ENCODE results near the gene MCU.
"Not testable (repeated sequence)": the region's sequence is repeated elsewhere in the genome, so short reads cannot be mapped to it uniquely, and the experiment has no call there.

The MCU gene

GRCh38 chr10:72687035-72687434 lies 4.9 kb upstream of the MCU start:
- no peak for DNase-seq

GRCh38 chr10:72688208-72688651 lies 3.7 kb upstream of the MCU start:
- no peak for DNase-seq

GRCh38 chr10:72689660-72690059 lies 2.3 kb upstream of the MCU start:
- no peak for DNase-seq

- DNase-seq, result peak; percentile 62
Observed at GRCh38 chr10:72690071-72690755, 1.7 kb upstream of the MCU start.

- no peak for DNase-seq
Observed at GRCh38 chr10:72691470-72691862, 477 bp upstream of the MCU start.

GRCh38 chr10:72692744-72692993 lies 726 bp downstream of the MCU start:
- DNase-seq, result no peak

GRCh38 chr10:72692994-72693781 lies 1.2 kb downstream of the MCU start:
- no peak for DNase-seq

GRCh38 chr10:72694476-72695369 lies 2.8 kb downstream of the MCU start:
- DNase-seq, result peak; percentile 38

- no peak for DNase-seq
Observed at GRCh38 chr10:72695496-72695895, 3.6 kb downstream of the MCU start.

- DNase-seq, result no peak
Observed at GRCh38 chr10:72697716-72698115, 5.8 kb downstream of the MCU start.

GRCh38 chr10:72702465-72702864 lies 10.5 kb downstream of the MCU start:
- DNase-seq, result not testable (repeated sequence)

- DNase-seq, result peak; percentile 27
Observed at GRCh38 chr10:72702868-72703581, 11.1 kb downstream of the MCU start.

- no peak for DNase-seq
Observed at GRCh38 chr10:72704117-72704516, 12.2 kb downstream of the MCU start.

- peak; percentile 50 for DNase-seq
Observed at GRCh38 chr10:72709041-72709440, 17.1 kb downstream of the MCU start.

GRCh38 chr10:72712136-72712535 lies 20.2 kb downstream of the MCU start:
- DNase-seq, result no peak

GRCh38 chr10:72719941-72720592 lies 28.1 kb downstream of the MCU start:
- no peak for DNase-seq

GRCh38 chr10:72720814-72721660 lies 29.1 kb downstream of the MCU start:
- no peak for DNase-seq

- no peak for DNase-seq
Observed at GRCh38 chr10:72727130-72727529, 35.2 kb downstream of the MCU start.

- no peak for DNase-seq
Observed at GRCh38 chr10:72728462-72728861, 36.5 kb downstream of the MCU start.

- DNase-seq, result no peak
Observed at GRCh38 chr10:72729528-72729927, 37.6 kb downstream of the MCU start.

- DNase-seq, result no peak
Observed at GRCh38 chr10:72730479-72730878, 38.5 kb downstream of the MCU start.
